ENCODE data around the gene ARHGAP29. TPM values are rescaled to one million over a fixed set of nuclear protein-coding genes. Genes with fewer than 3 reads are reported as not detected.

ARHGAP29 gene
- total RNA-seq, 1 donor from 2014 or later: 19.9 TPM

DNA sequence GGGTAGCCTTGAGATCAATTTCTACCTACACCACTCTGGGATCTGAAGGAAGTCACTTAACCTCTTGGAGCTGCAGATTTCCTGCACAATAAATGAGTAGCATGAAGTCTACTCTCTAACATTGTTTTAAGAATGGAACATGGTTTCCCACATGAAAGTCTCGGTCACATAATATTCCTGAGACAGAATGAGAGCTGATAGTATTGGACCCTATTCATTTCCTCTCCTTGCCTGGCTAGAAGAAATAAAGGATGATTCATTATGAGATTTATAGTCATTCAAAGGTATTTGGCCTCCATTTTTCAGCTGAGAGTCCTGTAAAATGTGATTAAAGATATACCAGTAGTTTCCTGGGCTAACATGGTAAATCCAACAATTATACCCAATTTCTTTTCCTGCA, 56.7 kb downstream of the ARHGAP29 start:
- Histone ChIP-seq H3K36me3 (ENCODE audit: insufficient read depth, low read length) (peaks cover 75% of the 10 kb centered on the region), H2AFZ (ENCODE audit: low read depth, low read length) (no peak overlapping the region), H3K4me2 (ENCODE audit: low read length) (no peak overlapping the region), H3K4me3 (ENCODE audit: insufficient read depth, low read depth, low read length) (no peak overlapping the region), H3K9ac (ENCODE audit: low read length) (no peak overlapping the region), H3K27me3 (ENCODE audit: insufficient read depth, low read length) (no peaks in the 10 kb centered on the region), H3K79me2 (ENCODE audit: insufficient read depth, low read length) (peaks cover 6% of the 10 kb centered on the region), H4K20me1 (ENCODE audit: insufficient read depth, low read length) (no peaks in the 10 kb centered on the region), H3K27ac (ENCODE audit: low read depth, low read length) (peak overlapping the region; percentile 7), H3K4me1 (ENCODE audit: insufficient read depth, low read length) (no peaks in the 10 kb centered on the region), H3K9me3 (ENCODE audit: insufficient read depth, low read depth, low read length) (no peaks in the 10 kb centered on the region)
- Mint-ChIP-seq H3K4me1 (ENCODE audit: low read depth, unreplicated experiment) (no peaks in the 10 kb centered on the region), H3K36me3 (ENCODE audit: low read depth, unreplicated experiment) (peaks cover 16% of the 10 kb centered on the region), H3K27me3 (ENCODE audit: low read depth, unreplicated experiment) (no peaks in the 10 kb centered on the region), H3K27ac (ENCODE audit: unreplicated experiment) (no peak overlapping the region), H3K9me3 (ENCODE audit: unreplicated experiment) (no peaks in the 10 kb centered on the region), H3K4me3 (ENCODE audit: unreplicated experiment) (no peak overlapping the region)
- TF ChIP-seq, protein P1, sequence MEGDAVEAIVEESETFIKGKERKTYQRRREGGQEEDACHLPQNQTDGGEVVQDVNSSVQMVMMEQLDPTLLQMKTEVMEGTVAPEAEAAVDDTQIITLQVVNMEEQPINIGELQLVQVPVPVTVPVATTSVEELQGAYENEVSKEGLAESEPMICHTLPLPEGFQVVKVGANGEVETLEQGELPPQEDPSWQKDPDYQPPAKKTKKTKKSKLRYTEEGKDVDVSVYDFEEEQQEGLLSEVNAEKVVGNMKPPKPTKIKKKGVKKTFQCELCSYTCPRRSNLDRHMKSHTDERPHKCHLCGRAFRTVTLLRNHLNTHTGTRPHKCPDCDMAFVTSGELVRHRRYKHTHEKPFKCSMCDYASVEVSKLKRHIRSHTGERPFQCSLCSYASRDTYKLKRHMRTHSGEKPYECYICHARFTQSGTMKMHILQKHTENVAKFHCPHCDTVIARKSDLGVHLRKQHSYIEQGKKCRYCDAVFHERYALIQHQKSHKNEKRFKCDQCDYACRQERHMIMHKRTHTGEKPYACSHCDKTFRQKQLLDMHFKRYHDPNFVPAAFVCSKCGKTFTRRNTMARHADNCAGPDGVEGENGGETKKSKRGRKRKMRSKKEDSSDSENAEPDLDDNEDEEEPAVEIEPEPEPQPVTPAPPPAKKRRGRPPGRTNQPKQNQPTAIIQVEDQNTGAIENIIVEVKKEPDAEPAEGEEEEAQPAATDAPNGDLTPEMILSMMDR (IDR thresholded peaks at IDR 0.05; ENCODE audit: insufficient read depth, low read depth, low read length): no peak
- TF ChIP-seq EZH2 (IDR thresholded peaks at IDR 0.05; ENCODE audit: insufficient read depth, low read length): no peak
- DNase-seq (ENCODE audit: low read depth) (no peak), FAIRE-seq (no peak)

DNA sequence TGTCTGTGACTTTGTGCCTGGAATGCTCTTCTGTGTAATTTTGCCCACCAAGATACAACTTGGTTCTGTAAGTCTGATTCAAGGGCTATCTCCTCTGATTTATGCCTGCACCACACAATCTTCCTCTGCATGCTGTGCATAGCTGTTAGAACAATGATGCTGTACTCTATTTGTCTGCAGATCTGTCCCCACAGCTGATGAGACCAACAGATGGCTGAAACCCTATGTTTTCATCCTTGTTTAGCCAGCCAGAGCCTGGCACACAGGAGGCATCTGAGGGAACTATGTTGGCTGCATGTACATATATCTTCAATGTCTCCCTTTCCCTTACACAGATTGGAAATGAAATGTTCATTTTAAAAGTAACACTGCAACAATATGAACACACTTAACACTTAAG, 58.5 kb downstream of the ARHGAP29 start:
- Histone ChIP-seq H3K4me1 (ENCODE audit: insufficient read depth, low read length) (no peaks in the 10 kb centered on the region), H3K9ac (ENCODE audit: low read length) (no peak overlapping the region), H4K20me1 (ENCODE audit: insufficient read depth, low read length) (peaks cover 2% of the 10 kb centered on the region), H3K36me3 (ENCODE audit: insufficient read depth, low read length) (peaks cover 78% of the 10 kb centered on the region), H3K27ac (ENCODE audit: low read depth, low read length) (no peak overlapping the region), H2AFZ (ENCODE audit: low read depth, low read length) (no peak overlapping the region), H3K9me3 (ENCODE audit: insufficient read depth, low read depth, low read length) (no peaks in the 10 kb centered on the region), H3K4me2 (ENCODE audit: low read length) (no peak overlapping the region), H3K79me2 (ENCODE audit: insufficient read depth, low read length) (peaks cover 6% of the 10 kb centered on the region), H3K27me3 (ENCODE audit: insufficient read depth, low read length) (no peaks in the 10 kb centered on the region), H3K4me3 (ENCODE audit: insufficient read depth, low read depth, low read length) (no peak overlapping the region)
- no peak for TF ChIP-seq EZH2 (IDR thresholded peaks at IDR 0.05; ENCODE audit: insufficient read depth, low read length)
- TF ChIP-seq, protein P1 (IDR thresholded peaks at IDR 0.05; ENCODE audit: insufficient read depth, low read depth, low read length): no peak
- no peak overlapping the region for H3K4me3 Mint-ChIP-seq (ENCODE audit: unreplicated experiment)
- H3K9me3 Mint-ChIP-seq (ENCODE audit: unreplicated experiment): no peaks in the 10 kb centered on the region
- no peak overlapping the region for H3K27ac Mint-ChIP-seq (ENCODE audit: unreplicated experiment)
- H3K36me3 Mint-ChIP-seq (ENCODE audit: low read depth, unreplicated experiment): peaks cover 20% of the 10 kb centered on the region
- FAIRE-seq: no peak
- no peaks in the 10 kb centered on the region for H3K27me3 Mint-ChIP-seq (ENCODE audit: low read depth, unreplicated experiment)
- DNase-seq (ENCODE audit: low read depth): no peak
- no peaks in the 10 kb centered on the region for H3K4me1 Mint-ChIP-seq (ENCODE audit: low read depth, unreplicated experiment)

DNA sequence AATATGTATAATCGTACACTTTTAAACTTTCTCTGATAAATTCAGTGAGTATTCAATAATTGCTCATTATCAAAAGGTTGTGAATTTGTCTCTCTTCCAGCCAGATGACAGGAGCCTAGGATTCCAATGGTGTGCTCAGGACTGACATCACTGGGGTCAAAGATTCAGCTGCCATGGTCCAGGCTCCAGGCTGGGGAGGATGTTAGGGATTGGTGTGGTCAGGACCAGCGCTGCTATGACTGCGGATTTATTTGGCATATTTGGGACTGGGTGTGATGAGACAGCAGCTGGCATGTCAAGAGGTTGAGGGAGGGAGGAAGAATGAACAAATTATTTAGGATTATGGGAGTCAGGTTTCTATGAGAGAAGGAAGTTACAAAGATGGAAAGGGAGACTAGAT, 68.3 kb downstream of the ARHGAP29 start:
- no peak for TF ChIP-seq EZH2 (IDR thresholded peaks at IDR 0.05; ENCODE audit: insufficient read depth, low read length)
- TF ChIP-seq, protein P1 (IDR thresholded peaks at IDR 0.05; ENCODE audit: insufficient read depth, low read depth, low read length): no peak
- H3K27me3 Mint-ChIP-seq (ENCODE audit: low read depth, unreplicated experiment): no peaks in the 10 kb centered on the region
- peaks cover 16% of the 10 kb centered on the region for H3K36me3 Mint-ChIP-seq (ENCODE audit: low read depth, unreplicated experiment)
- Histone ChIP-seq H3K27ac (ENCODE audit: low read depth, low read length) (no peak overlapping the region), H3K36me3 (ENCODE audit: insufficient read depth, low read length) (peaks cover 35% of the 10 kb centered on the region), H3K79me2 (ENCODE audit: insufficient read depth, low read length) (no peaks in the 10 kb centered on the region), H3K9ac (ENCODE audit: low read length) (no peak overlapping the region), H3K4me2 (ENCODE audit: low read length) (no peak overlapping the region), H3K4me3 (ENCODE audit: insufficient read depth, low read depth, low read length) (no peak overlapping the region), H3K9me3 (ENCODE audit: insufficient read depth, low read depth, low read length) (no peaks in the 10 kb centered on the region), H3K4me1 (ENCODE audit: insufficient read depth, low read length) (no peaks in the 10 kb centered on the region), H3K27me3 (ENCODE audit: insufficient read depth, low read length) (no peaks in the 10 kb centered on the region), H2AFZ (ENCODE audit: low read depth, low read length) (no peak overlapping the region), H4K20me1 (ENCODE audit: insufficient read depth, low read length) (peaks cover 15% of the 10 kb centered on the region)
- H3K4me1 Mint-ChIP-seq (ENCODE audit: low read depth, unreplicated experiment): no peaks in the 10 kb centered on the region
- peaks cover 10% of the 10 kb centered on the region for H3K9me3 Mint-ChIP-seq (ENCODE audit: unreplicated experiment)
- DNase-seq (ENCODE audit: low read depth) (no peak), FAIRE-seq (no peak)
- peak overlapping the region; percentile 79 for H3K27ac Mint-ChIP-seq (ENCODE audit: unreplicated experiment)
- H3K4me3 Mint-ChIP-seq (ENCODE audit: unreplicated experiment): no peak overlapping the region

All from astrocyte (in vitro differentiated cells and primary cell).